Middle frontal gyrus (tissue), 1 donor: Measurements from ENCODE around the gene REXO2.
A peak's percentile ranks its signal among the peaks of the same experiment; 100 is the strongest.

Experiments used
- DNase-seq: peaks from one replicate; pipeline ENCODE4 v3.0.0-alpha.2; 2015; ENCODE audit warnings: low spot score; ENCODE audit errors: extremely low spot score

The REXO2 gene

GRCh38 chr11:114439229-114440120 lies at the start of gene REXO2:
REXO2 (plus strand) TSS chr11:114439467; CDS start chr11:114439529, 62 bp downstream.
- DNase-seq: peak; percentile 92

- DNase-seq: no peak
These were observed 46.3 kb upstream of the REXO2 start for GRCh38 chr11:114392735-114393667.

DNA sequence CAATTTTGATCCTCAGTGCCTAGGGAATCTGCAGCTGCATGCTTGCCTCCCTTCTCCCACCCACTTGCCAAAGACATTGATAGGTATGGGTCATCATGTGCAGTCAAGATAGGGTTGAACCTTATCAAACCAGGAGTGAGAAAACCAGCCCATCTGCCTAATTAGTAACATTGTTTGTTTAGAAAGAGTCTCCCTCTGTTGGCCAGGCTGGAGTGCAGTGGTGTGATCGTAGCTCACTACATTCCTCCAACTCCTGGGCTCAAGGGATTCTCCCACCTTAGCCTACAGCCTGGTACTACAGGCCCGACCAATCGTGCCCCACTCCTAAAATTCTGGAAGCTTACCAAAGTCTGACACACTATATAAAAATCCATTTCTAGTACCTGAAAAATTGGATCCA lies 43.5 kb upstream of the REXO2 start:
- DNase-seq: no peak

GRCh38 chr11:114396916-114397315 lies 42.4 kb upstream of the REXO2 start:
- no peak for DNase-seq

DNA sequence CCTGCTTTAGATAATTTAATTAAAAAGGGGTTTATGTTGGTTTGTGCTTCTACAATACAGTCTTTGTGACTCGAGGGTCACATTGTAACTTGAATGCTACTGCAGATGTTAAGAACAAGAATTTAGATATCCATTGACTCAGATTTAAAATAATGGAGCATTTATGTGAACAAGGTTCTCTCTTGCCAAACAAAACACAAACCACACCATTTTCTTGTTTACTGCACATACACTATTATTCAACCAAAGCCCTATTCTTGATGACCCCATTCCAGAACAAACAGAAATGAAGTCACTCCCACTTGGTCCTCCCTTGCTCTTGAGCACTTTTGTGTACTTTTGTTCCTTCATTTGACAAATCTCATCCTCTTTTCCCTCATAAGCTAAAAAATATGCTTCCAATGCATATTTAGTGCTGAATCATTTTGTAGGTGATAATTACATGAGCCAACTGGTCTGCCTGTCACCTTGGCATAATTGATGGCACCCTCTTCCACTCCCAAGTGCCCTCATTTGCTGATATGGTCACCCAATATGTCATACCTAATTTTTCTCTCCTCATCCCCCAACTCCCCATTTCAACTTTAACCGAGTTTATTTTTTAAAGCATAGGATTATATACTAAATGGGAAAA lies 41.8 kb upstream of the REXO2 start:
- DNase-seq: no peak

DNA sequence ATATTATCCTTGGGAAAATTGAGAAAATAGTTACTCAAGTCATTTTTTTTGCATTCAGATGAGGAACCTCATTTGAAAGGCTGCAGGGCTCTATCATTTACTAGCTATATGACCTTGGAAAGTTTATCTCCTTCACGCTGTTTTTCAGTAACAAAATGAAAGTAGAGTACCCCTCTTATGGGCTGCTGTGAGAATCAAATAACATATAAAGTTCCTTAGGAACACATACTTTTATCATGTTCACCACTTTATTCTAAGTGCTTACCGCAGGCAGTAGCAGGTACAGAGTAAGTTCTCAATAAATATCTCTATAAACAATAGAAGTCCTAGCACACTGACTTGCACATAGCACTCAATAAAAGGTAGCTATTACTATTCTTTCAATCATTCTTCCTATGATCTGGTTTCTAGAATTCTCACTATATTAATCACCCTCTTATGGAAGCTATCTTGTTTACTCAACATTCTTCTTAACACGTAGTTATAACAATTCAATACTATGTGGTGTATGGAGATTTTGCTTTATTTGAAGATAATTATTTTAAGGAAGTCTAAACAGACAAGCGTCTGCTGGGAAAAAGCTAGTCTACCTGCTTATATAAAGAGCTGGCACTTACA lies 40.9 kb upstream of the REXO2 start:
- no peak for DNase-seq

DNA sequence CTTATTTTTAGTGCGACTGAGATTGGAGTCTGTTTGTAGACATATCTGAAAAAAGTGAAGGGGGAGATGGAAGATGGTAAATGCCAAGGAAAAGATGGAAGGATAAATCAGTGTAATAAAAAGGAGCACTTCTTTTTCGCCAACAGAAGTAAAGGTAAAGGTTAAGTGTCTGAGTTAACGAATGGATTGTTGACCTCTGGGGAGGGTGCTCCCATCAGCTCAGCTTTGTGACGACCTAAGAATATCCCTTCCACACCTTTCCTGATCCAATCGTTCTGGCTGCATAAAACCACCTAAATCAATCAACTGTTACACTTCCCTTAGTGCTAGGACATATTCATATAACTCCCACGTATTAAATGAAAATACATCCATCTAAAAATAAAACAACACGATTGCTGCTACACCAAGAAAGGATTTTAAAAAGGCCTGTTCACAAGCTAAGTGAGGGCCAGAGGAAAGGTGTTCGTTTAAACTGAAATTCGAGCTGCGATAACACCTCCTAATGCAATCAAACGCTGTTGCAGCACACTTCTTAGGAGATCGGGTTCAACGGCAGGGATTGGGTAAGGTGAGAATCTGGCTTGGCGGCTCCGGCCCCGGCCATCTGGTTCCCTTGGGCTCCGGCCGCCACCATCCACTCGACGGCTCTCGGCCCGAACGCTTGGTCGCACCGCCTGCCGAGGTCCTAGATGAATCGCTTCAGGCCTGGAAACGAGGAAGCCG lies 39.6 kb upstream of the REXO2 start:
- no peak for DNase-seq

DNA sequence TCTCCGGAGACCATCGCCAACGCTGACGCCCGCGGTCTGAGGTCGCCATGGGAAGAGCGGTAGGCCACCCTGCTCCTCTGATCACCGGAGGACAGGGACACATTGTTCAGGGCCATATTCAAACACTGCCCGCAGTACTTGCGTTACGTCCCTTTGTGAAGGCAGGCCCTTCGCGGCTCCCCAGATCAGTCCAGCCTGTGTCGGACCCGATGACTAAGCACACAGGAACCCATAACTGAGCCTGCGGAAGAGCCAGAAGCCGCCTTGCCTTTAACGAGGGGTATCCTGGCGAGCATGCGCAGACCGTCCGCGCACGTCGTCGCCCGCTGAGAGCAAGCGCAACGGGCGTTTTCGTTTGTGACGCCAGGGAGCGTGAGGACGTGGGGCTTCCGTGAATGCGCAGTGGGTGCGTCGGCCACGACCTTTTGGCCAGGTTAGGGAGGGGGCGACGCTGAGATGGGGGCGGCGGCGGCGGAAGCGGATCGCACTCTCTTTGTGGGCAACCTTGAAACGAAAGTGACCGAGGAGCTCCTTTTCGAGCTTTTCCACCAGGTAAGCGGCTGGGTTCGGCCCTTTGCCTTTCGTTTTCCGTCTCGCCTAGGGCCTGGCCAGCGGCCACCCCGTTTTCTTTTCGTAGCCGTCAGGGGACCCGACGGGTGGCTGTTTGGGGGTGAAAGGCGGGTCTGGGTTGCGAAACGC lies 38.9 kb upstream of the REXO2 start, which contains the start of the genes C11orf71 and RBM7:
Gene C11orf71 (minus strand): TSS at position 296 of the 699 bp plus-strand sequence. CDS start 180 bp downstream, at position 116.
Gene RBM7 (plus strand): TSS at position 451 of the 699 bp plus-strand sequence. CDS start 6 bp downstream, at position 457.
- DNase-seq: peak; percentile 94

- DNase-seq: no peak
These were observed 38.4 kb upstream of the REXO2 start for GRCh38 chr11:114400915-114401223.

GRCh38 chr11:114401311-114401710 lies 38.0 kb upstream of the REXO2 start:
- DNase-seq: no peak

DNA sequence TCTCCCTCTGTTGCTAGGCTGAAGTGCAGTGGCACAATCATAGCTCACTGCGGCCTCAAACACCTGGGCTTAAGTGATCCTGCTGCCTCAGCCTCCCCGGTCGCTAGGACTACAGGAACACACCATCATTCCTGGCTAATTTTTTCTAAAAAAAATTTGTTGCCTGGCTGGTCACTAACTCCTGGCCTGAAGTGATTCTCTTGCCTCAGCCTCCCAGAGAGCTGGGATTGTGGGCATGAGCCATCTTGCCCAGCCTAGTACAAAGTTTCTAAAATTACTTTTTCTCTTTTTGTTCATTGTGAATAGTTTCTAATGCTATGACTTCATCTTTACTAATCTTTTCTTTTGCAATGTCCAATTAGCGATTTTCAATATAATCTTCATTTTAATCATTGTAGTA lies 26.3 kb upstream of the REXO2 start:
- no peak for DNase-seq

GRCh38 chr11:114413958-114414357 lies 25.3 kb upstream of the REXO2 start:
- DNase-seq: no peak

GRCh38 chr11:114416441-114416961 lies 22.8 kb upstream of the REXO2 start:
- no peak for DNase-seq

DNA sequence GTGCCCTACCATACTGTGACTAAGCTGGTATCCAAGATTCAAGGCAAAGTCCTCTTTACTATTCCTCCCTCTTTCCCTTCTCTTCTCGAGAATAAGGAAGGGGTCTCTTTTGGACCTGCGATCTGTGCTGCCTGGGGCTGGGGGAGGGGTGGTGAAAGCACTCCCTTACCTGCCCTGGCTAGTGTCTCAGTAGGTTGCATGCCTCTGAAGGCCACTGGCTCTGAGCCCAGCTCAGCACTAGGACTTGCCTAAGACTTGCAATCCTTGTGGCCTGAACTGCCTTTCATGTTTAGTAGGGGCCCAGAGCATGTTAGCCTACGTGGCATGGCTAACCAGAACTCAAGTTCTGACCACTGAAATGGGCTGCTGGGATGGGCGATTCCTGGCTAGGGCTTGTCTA lies 13.0 kb upstream of the REXO2 start:
- no peak for DNase-seq

GRCh38 chr11:114430290-114430689 lies 9.0 kb upstream of the REXO2 start:
- DNase-seq: no peak

- no peak for DNase-seq
These were observed 6.4 kb upstream of the REXO2 start for GRCh38 chr11:114432893-114433292.

DNA sequence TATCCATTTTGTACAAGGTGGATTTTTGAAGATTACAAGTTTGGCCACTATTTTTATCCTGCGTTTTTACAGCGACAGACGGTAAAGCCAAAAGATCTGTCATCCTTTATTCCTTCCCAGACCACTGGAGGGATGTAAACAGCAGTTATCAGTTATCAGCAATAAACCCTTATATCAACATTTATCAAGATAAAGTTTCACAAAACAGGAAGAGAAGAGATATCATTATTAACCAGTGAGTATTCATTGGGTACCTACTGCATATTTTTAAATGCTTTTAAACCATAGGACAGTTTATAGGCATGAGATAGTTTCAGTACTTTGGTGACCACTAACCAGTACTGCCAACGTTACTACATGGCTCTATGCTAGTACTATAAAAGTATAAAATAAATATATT lies 5.9 kb upstream of the REXO2 start:
- no peak for DNase-seq

DNA sequence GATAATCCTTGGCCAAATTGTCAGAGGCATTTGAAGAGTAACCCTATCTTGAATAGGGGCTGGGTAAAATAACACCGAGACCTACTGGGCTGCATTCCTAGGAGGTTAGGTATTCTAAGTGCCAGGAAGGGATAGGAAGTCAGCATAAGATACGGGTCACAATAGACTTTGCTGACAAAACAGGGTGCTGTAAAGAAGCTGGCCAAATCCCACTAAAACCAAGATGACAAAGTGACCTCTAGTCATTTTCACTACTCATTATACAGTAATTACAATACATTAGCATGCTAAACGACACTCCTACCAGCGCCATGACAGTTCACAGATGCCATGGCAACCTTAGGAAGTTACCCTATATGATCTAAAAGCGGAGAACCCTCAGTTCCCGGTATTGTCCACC lies 964 bp upstream of the REXO2 start:
- DNase-seq: no peak

GRCh38 chr11:114440121-114440860 lies 1.0 kb downstream of the REXO2 start:
- DNase-seq: no peak
